Measurements from ENCODE around the gene PTPN11.

DNA sequence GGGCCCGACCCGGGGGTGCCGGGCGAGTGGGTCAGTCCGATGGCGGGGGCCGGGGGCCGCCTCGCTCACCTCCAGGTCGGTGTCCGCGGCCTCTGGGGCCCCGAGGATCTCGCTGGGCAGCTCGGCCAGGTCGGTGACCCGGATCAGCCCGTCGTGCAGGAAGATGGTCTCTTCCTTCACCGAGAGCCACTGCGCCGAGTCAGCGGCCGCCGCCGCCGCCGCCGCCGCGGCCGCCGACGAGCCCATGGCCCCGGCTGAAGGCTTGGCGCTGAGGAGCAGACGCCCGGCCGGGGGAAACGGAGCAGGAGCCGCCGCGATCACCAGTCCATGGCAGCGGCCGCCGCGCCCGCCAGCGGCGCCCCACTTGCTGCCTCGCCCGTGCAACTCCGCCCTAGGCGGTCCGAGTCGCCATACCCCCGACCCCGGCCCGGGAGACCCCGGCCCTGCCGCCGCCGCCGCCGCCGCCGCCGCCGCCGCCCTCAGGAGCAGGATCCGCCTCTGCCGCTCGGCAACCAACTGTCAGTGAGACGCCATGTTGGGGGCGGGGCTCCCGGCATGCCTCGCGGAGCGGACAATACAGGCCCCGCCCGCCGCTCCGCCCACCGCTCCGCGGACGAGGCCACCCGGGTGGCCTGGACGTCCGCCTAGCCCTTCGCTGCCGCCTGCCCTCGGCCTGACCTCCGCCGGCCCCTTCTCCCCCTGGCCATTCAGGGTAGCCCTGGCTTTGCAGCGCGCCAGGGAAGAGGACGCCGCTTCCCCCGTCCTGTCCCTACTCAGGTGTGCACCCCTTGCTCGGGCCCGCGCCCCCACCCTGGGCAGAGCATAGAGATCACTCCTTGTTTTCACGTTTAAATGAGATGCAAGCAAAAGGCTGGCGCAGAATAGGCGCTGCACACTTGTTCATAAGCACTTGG is 36.6 kb upstream of the PTPN11 start, which contains the start of gene HECTD4:
- no peak for TF ChIP-seq EZH2 (IDR thresholded peaks at IDR 0.05; ENCODE audit: insufficient read depth, poor library complexity, severe bottlenecking)
- no peak for TF ChIP-seq EZH2phosphoT487 (IDR thresholded peaks at IDR 0.05; ENCODE audit: insufficient read depth, low read depth)
